ENCODE data around the gene CACNA1A.

Gene CACNA1A

DNA sequence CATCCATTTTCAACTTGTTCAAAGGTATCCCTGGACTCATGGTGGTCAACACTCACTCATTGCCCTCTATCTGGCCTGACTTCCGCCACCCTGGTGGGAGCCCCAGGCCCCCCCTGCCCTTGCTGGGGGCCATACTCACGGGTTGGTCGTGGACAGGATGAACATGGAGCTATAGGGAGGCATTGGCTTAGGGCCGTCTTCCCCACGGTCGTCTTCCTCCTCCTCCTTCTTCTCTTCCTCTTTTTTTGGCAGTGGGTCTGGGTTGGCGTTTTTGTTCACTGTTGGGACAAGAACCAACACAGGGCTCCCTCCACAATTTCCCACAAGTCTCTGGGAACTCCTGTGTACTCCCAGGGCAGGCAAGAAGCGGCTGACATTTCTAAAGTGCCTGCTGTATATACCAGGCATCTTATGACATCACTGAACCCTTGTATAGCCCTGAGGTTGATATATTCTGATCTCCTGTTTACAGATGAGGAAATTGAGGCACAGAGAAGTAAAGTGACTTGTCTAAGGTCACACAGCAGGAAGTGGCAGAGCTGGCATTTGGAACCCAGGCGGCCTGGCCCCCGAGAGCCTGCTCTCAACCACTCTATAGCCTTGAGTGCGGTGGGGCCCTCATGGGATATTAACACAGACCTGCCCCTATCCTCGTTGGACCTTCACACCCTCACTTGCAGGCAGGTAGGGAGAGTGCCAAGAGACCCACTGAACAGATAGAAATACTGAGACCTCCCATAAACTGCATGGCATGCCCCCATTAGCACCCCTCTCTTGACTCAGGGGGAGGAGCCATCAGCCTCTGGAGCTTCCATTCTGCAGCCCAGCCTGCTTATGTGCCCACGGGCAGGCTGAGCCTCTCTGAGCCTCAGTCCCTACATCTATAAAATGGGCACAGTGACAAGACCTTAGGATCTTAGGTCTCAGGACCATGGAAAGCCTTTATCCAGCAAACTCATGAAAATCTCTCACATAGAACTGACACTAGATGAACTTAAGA is 221.1 kb downstream of the CACNA1A start:
- H3K27me3 ChIP-seq (ENCODE audit: control insufficient read depth in 1 of 2, insufficient read depth in 1 of 2, low read length in 2 of 2) = peaks cover 0 to 5% of the 10 kb centered on the region in 2 experiments
- no peak for DNase-seq
- no peak overlapping the region for H3K27ac ChIP-seq (ENCODE audit: low read length, poor library complexity, severe bottlenecking)
- H3K4me3 ChIP-seq (ENCODE audit: insufficient read depth in 1 of 2, low read depth in 1 of 2, low read length in 2 of 2) = no peak overlapping the region
- no peak overlapping the region for H2BK15ac ChIP-seq (ENCODE audit: low read depth, poor library complexity, severe bottlenecking)
- no peak overlapping the region for H3K9ac ChIP-seq (ENCODE audit: low read length)
- no peak overlapping the region for H4K8ac ChIP-seq (ENCODE audit: low read length)
- no peaks in the 10 kb centered on the region for H3K79me1 ChIP-seq (replicated peaks; ENCODE audit: low read length, poor library complexity, severe bottlenecking)
- 76% methylated on average over 13 of the region's 13 CpGs for WGBS
- H3K4ac ChIP-seq (ENCODE audit: low read depth in 1 of 2, low read length in 2 of 2) = no peak overlapping the region
- H2BK120ac ChIP-seq (ENCODE audit: low read depth, low read length) = no peak overlapping the region
- H3K9me3 ChIP-seq (ENCODE audit: control insufficient read depth, low read length) = no peaks in the 10 kb centered on the region
- no peak overlapping the region for H2BK5ac ChIP-seq (ENCODE audit: low read depth, low read length, poor library complexity, severe bottlenecking)
- no peak overlapping the region for H2BK12ac ChIP-seq (ENCODE audit: low read length in 2 of 2)
- no peak overlapping the region for H4K91ac ChIP-seq (ENCODE audit: low read length)
- no peak overlapping the region for H2AK5ac ChIP-seq (ENCODE audit: low read length, severe bottlenecking)
- no peaks in the 10 kb centered on the region for H3K4me1 ChIP-seq (ENCODE audit: control insufficient read depth, insufficient read depth, low read depth, low read length)
- no peak overlapping the region for H3K14ac ChIP-seq (ENCODE audit: low read length in 2 of 2)
- H3K18ac ChIP-seq (ENCODE audit: low read depth in 1 of 2, low read length in 2 of 2) = no peak overlapping the region
- no peak overlapping the region for H3K23ac ChIP-seq (ENCODE audit: low read length in 2 of 2)
- H2AFZ ChIP-seq (ENCODE audit: low read depth, low read length) = no peak overlapping the region
- H3K4me2 ChIP-seq (ENCODE audit: low read length, poor library complexity, severe bottlenecking) = no peak overlapping the region
- peaks cover 0 to 38% of the 10 kb centered on the region in 2 experiments for H3K36me3 ChIP-seq (ENCODE audit: control insufficient read depth in 1 of 2, insufficient read depth in 2 of 2, low read depth in 1 of 2, low read length in 2 of 2)

GRCh38 chr19:13283871-13284270 is 222.4 kb downstream of the CACNA1A start:
- Histone ChIP-seq H3K9me3 (ENCODE audit: control insufficient read depth, low read length) (no peaks in the 10 kb centered on the region), H2BK15ac (ENCODE audit: low read depth, poor library complexity, severe bottlenecking) (no peak overlapping the region), H3K36me3 (ENCODE audit: control insufficient read depth in 1 of 2, insufficient read depth in 2 of 2, low read depth in 1 of 2, low read length in 2 of 2) (peaks cover 0 to 42% of the 10 kb centered on the region in 2 experiments), H3K23ac (ENCODE audit: low read length in 2 of 2) (no peak overlapping the region), H3K27ac (ENCODE audit: low read length, poor library complexity, severe bottlenecking) (no peak overlapping the region), H3K4ac (ENCODE audit: low read depth in 1 of 2, low read length in 2 of 2) (no peak overlapping the region), H2AK5ac (ENCODE audit: low read length, severe bottlenecking) (no peak overlapping the region), H2BK5ac (ENCODE audit: low read depth, low read length, poor library complexity, severe bottlenecking) (no peak overlapping the region), H2BK12ac (ENCODE audit: low read length in 2 of 2) (no peak overlapping the region), H2AFZ (ENCODE audit: low read depth, low read length) (no peak overlapping the region), H3K14ac (ENCODE audit: low read length in 2 of 2) (no peak overlapping the region), H4K91ac (ENCODE audit: low read length) (no peak overlapping the region), H3K27me3 (ENCODE audit: control insufficient read depth in 1 of 2, insufficient read depth in 1 of 2, low read length in 2 of 2) (peaks cover 0 to 5% of the 10 kb centered on the region in 2 experiments), H3K9ac (ENCODE audit: low read length) (no peak overlapping the region), H3K18ac (ENCODE audit: low read depth in 1 of 2, low read length in 2 of 2) (no peak overlapping the region), H4K8ac (ENCODE audit: low read length) (no peak overlapping the region), H3K4me3 (ENCODE audit: insufficient read depth in 1 of 2, low read depth in 1 of 2, low read length in 2 of 2) (no peak overlapping the region), H2BK120ac (ENCODE audit: low read depth, low read length) (no peak overlapping the region), H3K4me2 (ENCODE audit: low read length, poor library complexity, severe bottlenecking) (no peak overlapping the region), H3K4me1 (ENCODE audit: control insufficient read depth, insufficient read depth, low read depth, low read length) (no peaks in the 10 kb centered on the region), H3K79me1 (replicated peaks; ENCODE audit: low read length, poor library complexity, severe bottlenecking) (no peaks in the 10 kb centered on the region)
- no CpG with 5 or more reads among the region's 1 CpG for WGBS
- no peak for DNase-seq

GRCh38 chr19:13282486-13283065 is 223.7 kb downstream of the CACNA1A start:
- DNase-seq = no peak
- Histone ChIP-seq H3K36me3 (ENCODE audit: control insufficient read depth in 1 of 2, insufficient read depth in 2 of 2, low read depth in 1 of 2, low read length in 2 of 2) (peaks cover 0 to 43% of the 10 kb centered on the region in 2 experiments), H3K27ac (ENCODE audit: low read length, poor library complexity, severe bottlenecking) (no peak overlapping the region), H3K4ac (ENCODE audit: low read depth in 1 of 2, low read length in 2 of 2) (no peak overlapping the region), H3K9ac (ENCODE audit: low read length) (no peak overlapping the region), H3K27me3 (ENCODE audit: control insufficient read depth in 1 of 2, insufficient read depth in 1 of 2, low read length in 2 of 2) (peaks cover 0 to 5% of the 10 kb centered on the region in 2 experiments), H2BK12ac (ENCODE audit: low read length in 2 of 2) (no peak overlapping the region), H3K18ac (ENCODE audit: low read depth in 1 of 2, low read length in 2 of 2) (no peak overlapping the region), H2BK15ac (ENCODE audit: low read depth, poor library complexity, severe bottlenecking) (no peak overlapping the region), H3K4me1 (ENCODE audit: control insufficient read depth, insufficient read depth, low read depth, low read length) (no peaks in the 10 kb centered on the region), H3K23ac (ENCODE audit: low read length in 2 of 2) (no peak overlapping the region), H3K4me2 (ENCODE audit: low read length, poor library complexity, severe bottlenecking) (no peak overlapping the region), H4K91ac (ENCODE audit: low read length) (no peak overlapping the region), H2AFZ (ENCODE audit: low read depth, low read length) (no peak overlapping the region), H2BK120ac (ENCODE audit: low read depth, low read length) (no peak overlapping the region), H2BK5ac (ENCODE audit: low read depth, low read length, poor library complexity, severe bottlenecking) (no peak overlapping the region), H3K4me3 (ENCODE audit: insufficient read depth in 1 of 2, low read depth in 1 of 2, low read length in 2 of 2) (no peak overlapping the region), H3K79me1 (replicated peaks; ENCODE audit: low read length, poor library complexity, severe bottlenecking) (no peaks in the 10 kb centered on the region), H4K8ac (ENCODE audit: low read length) (no peak overlapping the region), H2AK5ac (ENCODE audit: low read length, severe bottlenecking) (no peak overlapping the region), H3K14ac (ENCODE audit: low read length in 2 of 2) (no peak overlapping the region), H3K9me3 (ENCODE audit: control insufficient read depth, low read length) (no peaks in the 10 kb centered on the region)
- 87% methylated on average over 7 of the region's 8 CpGs for WGBS

DNA sequence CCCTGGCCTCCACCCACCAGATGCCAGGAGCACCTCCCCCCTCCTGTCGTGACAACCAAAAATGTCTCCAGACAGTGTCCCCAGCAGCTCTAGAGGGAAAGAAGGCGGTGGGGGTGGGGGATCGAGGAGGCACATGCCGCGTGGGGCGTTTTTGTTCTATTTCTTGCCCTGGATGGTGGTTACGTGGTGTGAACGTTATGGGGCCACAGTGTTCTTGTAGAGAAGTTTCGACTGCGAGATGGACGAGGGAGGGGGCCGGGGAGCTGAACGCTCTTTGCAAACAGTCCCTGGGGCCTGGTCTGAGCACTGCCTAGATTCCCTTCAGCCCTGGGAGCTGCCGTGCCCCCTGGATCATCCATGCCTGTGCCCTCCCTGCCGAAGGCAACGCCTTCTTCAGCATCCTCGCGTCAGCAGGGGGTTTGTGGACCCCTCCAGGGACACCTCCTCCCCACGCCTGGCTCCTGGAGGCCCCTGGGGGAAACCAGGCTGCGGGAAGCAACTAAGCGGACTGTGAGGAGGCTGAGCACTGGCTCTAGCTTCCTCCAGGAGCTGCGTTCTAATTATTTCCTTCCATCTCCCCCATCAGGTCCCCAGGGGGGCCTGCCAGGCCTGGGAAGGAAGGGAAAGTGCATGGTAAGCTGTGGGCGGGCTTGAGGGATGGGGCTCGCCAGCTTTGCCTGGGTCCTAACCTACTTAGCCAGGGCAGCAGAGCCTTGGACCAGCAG is 224.6 kb downstream of the CACNA1A start:
- Histone ChIP-seq H4K8ac (ENCODE audit: low read length) (no peak overlapping the region), H2BK5ac (ENCODE audit: low read depth, low read length, poor library complexity, severe bottlenecking) (no peak overlapping the region), H3K4me2 (ENCODE audit: low read length, poor library complexity, severe bottlenecking) (no peak overlapping the region), H3K23ac (ENCODE audit: low read length in 2 of 2) (no peak overlapping the region), H2AK5ac (ENCODE audit: low read length, severe bottlenecking) (no peak overlapping the region), H3K9me3 (ENCODE audit: control insufficient read depth, low read length) (no peaks in the 10 kb centered on the region), H3K27me3 (ENCODE audit: control insufficient read depth in 1 of 2, insufficient read depth in 1 of 2, low read length in 2 of 2) (peaks cover 0 to 5% of the 10 kb centered on the region in 2 experiments), H3K79me1 (replicated peaks; ENCODE audit: low read length, poor library complexity, severe bottlenecking) (no peaks in the 10 kb centered on the region), H3K27ac (ENCODE audit: low read length, poor library complexity, severe bottlenecking) (no peak overlapping the region), H2AFZ (ENCODE audit: low read depth, low read length) (no peak overlapping the region), H3K4me1 (ENCODE audit: control insufficient read depth, insufficient read depth, low read depth, low read length) (no peaks in the 10 kb centered on the region), H3K14ac (ENCODE audit: low read length in 2 of 2) (no peak overlapping the region), H4K91ac (ENCODE audit: low read length) (no peak overlapping the region), H3K18ac (ENCODE audit: low read depth in 1 of 2, low read length in 2 of 2) (no peak overlapping the region), H3K36me3 (ENCODE audit: control insufficient read depth in 1 of 2, insufficient read depth in 2 of 2, low read depth in 1 of 2, low read length in 2 of 2) (peaks cover 0 to 43% of the 10 kb centered on the region in 2 experiments), H3K4ac (ENCODE audit: low read depth in 1 of 2, low read length in 2 of 2) (no peak overlapping the region), H2BK15ac (ENCODE audit: low read depth, poor library complexity, severe bottlenecking) (no peak overlapping the region), H2BK12ac (ENCODE audit: low read length in 2 of 2) (no peak overlapping the region), H2BK120ac (ENCODE audit: low read depth, low read length) (no peak overlapping the region), H3K9ac (ENCODE audit: low read length) (peak overlapping the region; percentile 12), H3K4me3 (ENCODE audit: insufficient read depth in 1 of 2, low read depth in 1 of 2, low read length in 2 of 2) (no peak overlapping the region)
- DNase-seq = no peak
- 76% methylated on average over 22 of the region's 24 CpGs for WGBS

All from mesenchymal stem cell (in vitro differentiated cells and primary cell).